Mesendoderm (in vitro differentiated cells): ENCODE data around the gene ATP10B.

ENCODE experiments used
- DNase-seq: peaks from one replicate; pipeline ENCODE4 v3.0.0; 2013
- H2AK5ac ChIP-seq: 2 replicates; pipeline ENCODE4 v1.6.1; 2013; ENCODE audit warnings: low read length, inconsistent platforms
- H2BK120ac ChIP-seq: 2 replicates; pipeline ENCODE4 v1.6.1; 2013; ENCODE audit warnings: low read depth, mild to moderate bottlenecking, low read length, moderate library complexity, mixed read lengths
- H2BK15ac ChIP-seq: replicated peaks from 2 replicates; pipeline ENCODE4 v1.6.1; 2013; ENCODE audit warnings: low read depth, mild to moderate bottlenecking, moderate library complexity
- H2BK5ac ChIP-seq: 2 replicates; pipeline ENCODE4 v1.6.1; 2013; ENCODE audit warnings: low read length, inconsistent platforms
- H3K18ac ChIP-seq: 2 replicates; pipeline ENCODE4 v1.6.1; 2013; ENCODE audit warnings: mild to moderate bottlenecking, low read length, mixed read lengths
- H3K23ac ChIP-seq: one replicate; pipeline ENCODE4 v1.6.1; 2013; ENCODE audit warnings: low read length
- H3K27ac ChIP-seq: 2 replicates; pipeline ENCODE4 v1.5.1; 2013; ENCODE audit warnings: low read depth, mild to moderate bottlenecking, inconsistent platforms, low read length, moderate library complexity
- H3K27me3 ChIP-seq: 2 replicates; pipeline ENCODE4 v1.6.1; 2013; ENCODE audit warnings: low read length, control low read depth, mild to moderate bottlenecking, inconsistent platforms; ENCODE audit not compliant: insufficient read depth, poor library complexity
- H3K36me3 ChIP-seq: 2 replicates; pipeline ENCODE4 v1.6.1; 2013; ENCODE audit warnings: low read length, inconsistent platforms; ENCODE audit not compliant: control insufficient read depth, insufficient read depth
- H3K4ac ChIP-seq: one replicate; pipeline ENCODE4 v1.6.1; 2013; ENCODE audit warnings: low read depth, mild to moderate bottlenecking, low read length, moderate library complexity
- H3K4me1 ChIP-seq: 2 replicates; pipeline ENCODE4 v1.6.1; 2013; ENCODE audit warnings: low read depth, low read length, inconsistent platforms; ENCODE audit not compliant: control insufficient read depth
- H3K4me2 ChIP-seq: 2 replicates; pipeline ENCODE4 v1.6.1; 2013; ENCODE audit warnings: low read length
- H3K4me3 ChIP-seq: 2 replicates; pipeline ENCODE4 v1.5.1; 2013; ENCODE audit warnings: mild to moderate bottlenecking, low read length
- H3K56ac ChIP-seq: one replicate; pipeline ENCODE4 v1.6.1; 2013; ENCODE audit warnings: low read length
- H3K79me1 ChIP-seq: 2 replicates; pipeline ENCODE4 v1.6.1; 2013; ENCODE audit warnings: low read length, inconsistent platforms
- H3K79me2 ChIP-seq: 2 replicates; pipeline ENCODE4 v1.6.1; 2013; ENCODE audit warnings: mild to moderate bottlenecking, low read length; ENCODE audit not compliant: control insufficient read depth, insufficient read depth
- H3K9ac ChIP-seq: 2 replicates; pipeline ENCODE4 v1.6.1; 2013; ENCODE audit warnings: low read length, inconsistent platforms
- H4K5ac ChIP-seq: one replicate; pipeline ENCODE4 v1.6.1; 2013; ENCODE audit warnings: low read length
- H4K8ac ChIP-seq: one replicate; pipeline ENCODE4 v1.6.1; 2013; ENCODE audit warnings: low read depth, mild to moderate bottlenecking, control low read depth, low read length, moderate library complexity
- WGBS: extraction: QIAGEN DNeasy Blood & Tissue Kit; methylation state at CpG from one replicate; pipeline ENCODE4 v1.1.7; 2013; ENCODE audit warnings: low lambda C conversion rate, missing lambda C conversion rate; ENCODE audit not compliant: insufficient coverage; ENCODE audit errors: extremely low coverage; 5-methylcytosine and 5-hydroxymethylcytosine counted together

ATP10B gene

GRCh38 chr5:160649304-160649703, 202.7 kb downstream of the ATP10B start:
- Histone ChIP-seq H3K4me1 (no peaks in the 10 kb centered on the region), H3K36me3 (no peaks in the 10 kb centered on the region), H3K27me3 (no peaks in the 10 kb centered on the region), H3K4ac (no peak overlapping the region), H3K4me3 (no peak overlapping the region), H3K79me1 (no peaks in the 10 kb centered on the region), H3K23ac (no peak overlapping the region), H3K56ac (no peak overlapping the region), H4K8ac (no peak overlapping the region), H2BK15ac (no peak overlapping the region), H2BK5ac (no peak overlapping the region), H3K9ac (no peak overlapping the region), H2AK5ac (no peak overlapping the region), H2BK120ac (no peak overlapping the region), H4K5ac (no peak overlapping the region), H3K18ac (no peak overlapping the region), H3K27ac (no peak overlapping the region), H3K79me2 (no peaks in the 10 kb centered on the region), H3K4me2 (no peak overlapping the region)
- peak; percentile 47 for DNase-seq

- no peak for DNase-seq
- no peak overlapping the region for H3K56ac ChIP-seq
- H3K4ac ChIP-seq, result no peak overlapping the region
- no peaks in the 10 kb centered on the region for H3K79me1 ChIP-seq
- H3K27ac ChIP-seq, result no peak overlapping the region
- no peak overlapping the region for H3K23ac ChIP-seq
- no peak overlapping the region for H2BK5ac ChIP-seq
- H2BK120ac ChIP-seq, result no peak overlapping the region
- H2BK15ac ChIP-seq, result no peak overlapping the region
- no peaks in the 10 kb centered on the region for H3K36me3 ChIP-seq
- H3K4me2 ChIP-seq, result no peak overlapping the region
- no peak overlapping the region for H2AK5ac ChIP-seq
- H3K27me3 ChIP-seq, result no peaks in the 10 kb centered on the region
- H3K79me2 ChIP-seq, result no peaks in the 10 kb centered on the region
- H3K18ac ChIP-seq, result no peak overlapping the region
- no peak overlapping the region for H3K4me3 ChIP-seq
- H4K5ac ChIP-seq, result no peak overlapping the region
- no peak overlapping the region for H4K8ac ChIP-seq
- no peak overlapping the region for H3K9ac ChIP-seq
- H3K4me1 ChIP-seq, result no peaks in the 10 kb centered on the region
Measured at GRCh38 chr5:160646033-160646432, 206.0 kb downstream of the ATP10B start.

GRCh38 chr5:160643616-160644240, 208.3 kb downstream of the ATP10B start:
- H2BK15ac ChIP-seq, result no peak overlapping the region
- no peak overlapping the region for H3K18ac ChIP-seq
- no peaks in the 10 kb centered on the region for H3K36me3 ChIP-seq
- no peak overlapping the region for H4K8ac ChIP-seq
- H3K4me3 ChIP-seq, result no peak overlapping the region
- no peak for DNase-seq
- H2BK120ac ChIP-seq, result no peak overlapping the region
- WGBS, result no CpG with 5 or more reads among the region's 4 CpGs
- no peak overlapping the region for H2AK5ac ChIP-seq
- H3K79me1 ChIP-seq, result no peaks in the 10 kb centered on the region
- no peaks in the 10 kb centered on the region for H3K27me3 ChIP-seq
- no peaks in the 10 kb centered on the region for H3K4me1 ChIP-seq
- H4K5ac ChIP-seq, result no peak overlapping the region
- H3K56ac ChIP-seq, result no peak overlapping the region
- H3K4me2 ChIP-seq, result no peak overlapping the region
- no peak overlapping the region for H3K23ac ChIP-seq
- no peak overlapping the region for H3K4ac ChIP-seq
- no peak overlapping the region for H3K27ac ChIP-seq
- no peaks in the 10 kb centered on the region for H3K79me2 ChIP-seq
- no peak overlapping the region for H2BK5ac ChIP-seq
- H3K9ac ChIP-seq, result no peak overlapping the region

- Histone ChIP-seq H3K79me2 (no peaks in the 10 kb centered on the region), H3K18ac (no peak overlapping the region), H3K4me3 (no peak overlapping the region), H3K4ac (no peak overlapping the region), H3K36me3 (no peaks in the 10 kb centered on the region), H4K8ac (no peak overlapping the region), H3K9ac (no peak overlapping the region), H2BK5ac (no peak overlapping the region), H3K27me3 (no peaks in the 10 kb centered on the region), H4K5ac (no peak overlapping the region), H2BK15ac (no peak overlapping the region), H3K4me2 (no peak overlapping the region), H3K56ac (no peak overlapping the region), H2BK120ac (no peak overlapping the region), H3K4me1 (no peaks in the 10 kb centered on the region), H3K79me1 (no peaks in the 10 kb centered on the region), H3K27ac (no peak overlapping the region), H3K23ac (no peak overlapping the region), H2AK5ac (no peak overlapping the region)
- no peak for DNase-seq
Measured at GRCh38 chr5:160641405-160641804, 210.6 kb downstream of the ATP10B start.

- H4K8ac ChIP-seq, result no peak overlapping the region
- H3K23ac ChIP-seq, result no peak overlapping the region
- H3K4me2 ChIP-seq, result no peak overlapping the region
- H3K56ac ChIP-seq, result no peak overlapping the region
- no peak overlapping the region for H2BK5ac ChIP-seq
- H3K4me3 ChIP-seq, result no peak overlapping the region
- no peaks in the 10 kb centered on the region for H3K79me2 ChIP-seq
- H2AK5ac ChIP-seq, result no peak overlapping the region
- no peak overlapping the region for H3K27ac ChIP-seq
- H3K27me3 ChIP-seq, result no peaks in the 10 kb centered on the region
- no peaks in the 10 kb centered on the region for H3K79me1 ChIP-seq
- no peak overlapping the region for H2BK15ac ChIP-seq
- no CpG with 5 or more reads among the region's 7 CpGs for WGBS
- H3K4me1 ChIP-seq, result no peaks in the 10 kb centered on the region
- no peak overlapping the region for H3K9ac ChIP-seq
- no peak for DNase-seq
- no peaks in the 10 kb centered on the region for H3K36me3 ChIP-seq
- no peak overlapping the region for H3K18ac ChIP-seq
- H2BK120ac ChIP-seq, result no peak overlapping the region
- H4K5ac ChIP-seq, result no peak overlapping the region
- no peak overlapping the region for H3K4ac ChIP-seq
Measured at GRCh38 chr5:160640406-160640805, 211.6 kb downstream of the ATP10B start.

GRCh38 chr5:160638161-160638742, 213.8 kb downstream of the ATP10B start:
- H3K27ac ChIP-seq, result no peak overlapping the region
- H3K4me1 ChIP-seq, result no peaks in the 10 kb centered on the region
- no peaks in the 10 kb centered on the region for H3K27me3 ChIP-seq
- H3K9ac ChIP-seq, result no peak overlapping the region
- H3K4me3 ChIP-seq, result no peak overlapping the region
- H3K56ac ChIP-seq, result no peak overlapping the region
- H4K5ac ChIP-seq, result no peak overlapping the region
- no CpG with 5 or more reads among the region's 3 CpGs for WGBS
- no peak overlapping the region for H3K18ac ChIP-seq
- no peak overlapping the region for H3K4ac ChIP-seq
- no peak overlapping the region for H2BK5ac ChIP-seq
- no peaks in the 10 kb centered on the region for H3K79me2 ChIP-seq
- DNase-seq, result no peak
- H3K4me2 ChIP-seq, result no peak overlapping the region
- no peak overlapping the region for H2AK5ac ChIP-seq
- H3K79me1 ChIP-seq, result no peaks in the 10 kb centered on the region
- no peaks in the 10 kb centered on the region for H3K36me3 ChIP-seq
- H4K8ac ChIP-seq, result no peak overlapping the region
- H3K23ac ChIP-seq, result no peak overlapping the region
- no peak overlapping the region for H2BK15ac ChIP-seq
- no peak overlapping the region for H2BK120ac ChIP-seq
